Keratinocyte (primary cell): Measurements from ENCODE around the gene ELMO3.

Source experiments
- EZH2 ChIP-seq: IDR thresholded peaks from one replicate; pipeline ENCODE4 v1.6.1; 2012; ENCODE audit warnings: inconsistent platforms, mild to moderate bottlenecking, low read length, moderate library complexity
- TF ChIP-seq, protein P1 (sequence below), 3 experiments: IDR thresholded peaks in 1 of 3; conservative IDR thresholded peaks in 1 of 3; optimal IDR thresholded peaks in 1 of 3; 2 replicates in 2 of 3; 3 replicates in 1 of 3; pipeline versions ENCODE3 to v1.5.1; 2011; ENCODE audit warnings: low read length in 3 of 3, mild to moderate bottlenecking in 3 of 3, moderate library complexity in 2 of 3, control low read depth in 1 of 3, inconsistent platforms in 1 of 3; ENCODE audit not compliant: insufficient read depth in 2 of 3; ENCODE audit errors: extremely low read depth in 1 of 3

DNA sequence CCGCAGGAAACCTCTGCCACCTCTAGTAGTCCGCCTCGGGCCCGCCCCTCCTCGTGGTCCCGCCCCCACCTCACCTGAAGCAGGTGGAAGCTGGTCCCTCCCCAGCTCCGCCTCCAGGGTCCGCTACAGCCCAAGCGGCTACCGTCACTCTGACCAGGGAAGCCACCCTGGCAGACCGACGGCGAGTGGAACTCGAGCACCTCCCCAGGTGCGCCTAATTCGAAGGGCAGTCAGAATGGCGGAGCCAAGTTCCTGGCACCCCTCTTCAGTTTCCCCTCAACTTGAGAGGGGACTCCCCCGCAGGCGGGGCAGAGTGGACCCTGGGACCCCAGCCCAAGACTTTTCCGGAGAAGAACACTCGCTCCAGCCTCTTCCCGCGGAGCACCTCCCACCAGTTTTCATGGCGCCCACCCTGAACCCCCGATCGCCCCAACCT lies 47.8 kb downstream of the ELMO3 start:
- TF ChIP-seq, protein P1, sequence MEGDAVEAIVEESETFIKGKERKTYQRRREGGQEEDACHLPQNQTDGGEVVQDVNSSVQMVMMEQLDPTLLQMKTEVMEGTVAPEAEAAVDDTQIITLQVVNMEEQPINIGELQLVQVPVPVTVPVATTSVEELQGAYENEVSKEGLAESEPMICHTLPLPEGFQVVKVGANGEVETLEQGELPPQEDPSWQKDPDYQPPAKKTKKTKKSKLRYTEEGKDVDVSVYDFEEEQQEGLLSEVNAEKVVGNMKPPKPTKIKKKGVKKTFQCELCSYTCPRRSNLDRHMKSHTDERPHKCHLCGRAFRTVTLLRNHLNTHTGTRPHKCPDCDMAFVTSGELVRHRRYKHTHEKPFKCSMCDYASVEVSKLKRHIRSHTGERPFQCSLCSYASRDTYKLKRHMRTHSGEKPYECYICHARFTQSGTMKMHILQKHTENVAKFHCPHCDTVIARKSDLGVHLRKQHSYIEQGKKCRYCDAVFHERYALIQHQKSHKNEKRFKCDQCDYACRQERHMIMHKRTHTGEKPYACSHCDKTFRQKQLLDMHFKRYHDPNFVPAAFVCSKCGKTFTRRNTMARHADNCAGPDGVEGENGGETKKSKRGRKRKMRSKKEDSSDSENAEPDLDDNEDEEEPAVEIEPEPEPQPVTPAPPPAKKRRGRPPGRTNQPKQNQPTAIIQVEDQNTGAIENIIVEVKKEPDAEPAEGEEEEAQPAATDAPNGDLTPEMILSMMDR (optimal IDR thresholded peaks at IDR 0.05 in 1 of 3, IDR thresholded peaks at IDR 0.05 in 1 of 3, conservative IDR thresholded peaks at IDR 0.05 in 1 of 3; ENCODE audit: extremely low read depth in 1 of 3, insufficient read depth in 2 of 3, low read length in 3 of 3): peak in 2 of 3 experiments; percentile 17 to 32
- TF ChIP-seq EZH2: no peak
